Renal cortex interstitium (tissue), 11 donors: ENCODE results near the gene CTSD. TPM values are rescaled to one million over a fixed set of nuclear protein-coding genes. Genes with fewer than 3 reads are reported as not detected.

Experiments used
- DNase-seq, 11 donors: peaks; one replicate each; pipeline ENCODE4 v3.0.0-alpha.2; 2013; ENCODE audit warnings: low read depth in 9 of 11, low spot score in 4 of 11; ENCODE audit errors: extremely low read depth in 1 of 11
- polyA plus RNA-seq, 3 donors: library from polyadenylated mRNA; unstranded; fragments of 120-200 nt; gene quantifications; one replicate each; pipeline ENCODE4 v1.2.1, GENCODE V29; 2013; ENCODE audit not compliant: insufficient read length in 3 of 3

The CTSD gene
- polyA plus RNA-seq, 3 donors: 195 to 261 (median 236) TPM

- no peak for DNase-seq
These were observed 48.5 kb downstream of the CTSD start for GRCh38 chr11:1714908-1715885.

- no peak for DNase-seq
These were observed 55.0 kb downstream of the CTSD start for GRCh38 chr11:1708716-1709115.

- no peak for DNase-seq
These were observed 56.0 kb downstream of the CTSD start for GRCh38 chr11:1707751-1708150.

- no peak for DNase-seq
These were observed 56.9 kb downstream of the CTSD start for GRCh38 chr11:1706634-1707400.

- DNase-seq: no peak
These were observed 58.3 kb downstream of the CTSD start for GRCh38 chr11:1705126-1706052.

GRCh38 chr11:1703146-1703545, 60.6 kb downstream of the CTSD start:
- no peak for DNase-seq

Other genes starting within 250 kb of the CTSD start
- 1 to 10 TPM; 2.5 to 6.6 (median 4.2) TPM for gene DUSP8, start 191.7 kb downstream of the CTSD start, polyA plus RNA-seq
- gene KRTAP5-1, start 178.6 kb downstream of the CTSD start, polyA plus RNA-seq: 1 to 10 TPM in 1 of 3 donors, under 1 TPM in 1, not detected in 1; 0.13 to 1.7 TPM
- not detected for gene KRTAP5-2, start 165.6 kb downstream of the CTSD start, polyA plus RNA-seq
- gene KRTAP5-3, start 155.5 kb downstream of the CTSD start, polyA plus RNA-seq: not detected
- gene KRTAP5-4, start 141.8 kb downstream of the CTSD start, polyA plus RNA-seq: not detected
- not detected for gene KRTAP5-5, start 134.2 kb downstream of the CTSD start, polyA plus RNA-seq
- gene KRTAP5-6, start 66.7 kb downstream of the CTSD start, polyA plus RNA-seq: not detected
- gene IFITM10, start 13.3 kb downstream of the CTSD start, polyA plus RNA-seq: under 1 TPM; 0.11 to 0.28 (median 0.23) TPM
- under 1 TPM in 2 of 3 donors, not detected in 1; 0.39 to 0.56 TPM for gene SYT8, start 71.1 kb upstream of the CTSD start, polyA plus RNA-seq
- 1 to 10 TPM in 1 of 3 donors, under 1 TPM in 2; 0.45 to 6.1 (median 0.53) TPM for gene TNNI2, start 75.1 kb upstream of the CTSD start, polyA plus RNA-seq
- 1 to 10 TPM; 4.5 to 9.2 (median 7.9) TPM for gene LSP1, start 89.2 kb upstream of the CTSD start, polyA plus RNA-seq
- gene PRR33, start 128.0 kb upstream of the CTSD start, polyA plus RNA-seq: under 1 TPM in 2 of 3 donors, not detected in 1; 0.29 to 0.32 TPM
- 10 to 100 TPM in 1 of 3 donors, 1 to 10 TPM in 2; 7.3 to 10.5 (median 9.7) TPM for gene TNNT3, start 155.8 kb upstream of the CTSD start, polyA plus RNA-seq
- 10 to 100 TPM; 48.7 to 71.6 (median 52.2) TPM for gene MRPL23, start 183.4 kb upstream of the CTSD start, polyA plus RNA-seq
- 1,000 to 10,000 TPM; 2,437 to 3,512 (median 2,541) TPM for gene H19, start 233.9 kb upstream of the CTSD start, polyA plus RNA-seq